RWPE1 (cell line): ENCODE data around the gene SEC16A.

ENCODE experiments used
- CTCF ChIA-PET: fragments of 350-600 bp; sonication (Branson Sonifier 250); formaldehyde crosslinking; extraction: SDS; loops from one replicate; lab custom pipeline; 2021; lab: Yijun Ruan, JAX
- POLR2A ChIA-PET: fragments of 400-600 bp; formaldehyde crosslinking; extraction: SDS; loops from one replicate; lab custom pipeline; 2020; ENCODE audit warnings: antibody characterized with exemption; ENCODE audit not compliant: low non-redundant PET; lab: Yijun Ruan, JAX
- DNase-seq: peaks from one replicate; pipeline ENCODE4 v3.0.0; 2012; ENCODE audit warnings: low spot score
- H3K27ac ChIP-seq: fragments of 450-650 bp; 2 replicates; pipeline ENCODE4 v1.5.1; 2017
- CTCF ChIP-seq: fragments of 450-650 bp; conservative IDR thresholded peaks from 2 replicates; pipeline ENCODE4 v1.5.1; 2017; ENCODE audit warnings: low read depth, mild to moderate bottlenecking

SEC16A gene

GRCh38 chr9:136443687-136444086 lies 39.2 kb downstream of the SEC16A start:
- POLR2A ChIA-PET = no interaction called here
- peak overlapping the region; percentile 77; the same call in 1 of the 2 replicates for H3K27ac ChIP-seq
- no peak for TF ChIP-seq CTCF
- CTCF ChIA-PET = no interaction called here
- DNase-seq = no peak

- no peak for TF ChIP-seq CTCF
- POLR2A ChIA-PET = no interaction called here
- peak overlapping the region; percentile 77 for H3K27ac ChIP-seq
- CTCF ChIA-PET = interaction anchor here (0.6 to 0.8 kb wide), 3 partner anchors 13 to 64 kb away, joined by 3 to 5 read pairs (median 3); no protein-coding TSS in a partner anchor
- DNase-seq = no peak
Measured at GRCh38 chr9:136443087-136443486, 39.8 kb downstream of the SEC16A start.

GRCh38 chr9:136442265-136442664 lies 40.6 kb downstream of the SEC16A start:
- CTCF ChIA-PET = interaction anchor here (0.7 to 0.8 kb wide), 3 partner anchors 18 to 230 kb away, joined by 3 read pairs; no protein-coding TSS in a partner anchor
- H3K27ac ChIP-seq = peak overlapping the region; percentile 77
- TF ChIP-seq CTCF = no peak
- no peak for DNase-seq
- POLR2A ChIA-PET = interaction anchor here (0.6 kb wide), 1 partner anchor 16 kb away, joined by 5 read pairs; no protein-coding TSS in a partner anchor

- DNase-seq = no peak
- TF ChIP-seq CTCF = no peak
- H3K27ac ChIP-seq = peak overlapping the region; percentile 77
- CTCF ChIA-PET = interaction anchor here (0.6 to 0.7 kb wide), 4 partner anchors 16 to 231 kb away, joined by 3 read pairs; no protein-coding TSS in a partner anchor
- POLR2A ChIA-PET = interaction anchor here (0.6 kb wide), 2 partner anchors 15 to 16 kb away, joined by 3 to 5 read pairs; no protein-coding TSS in a partner anchor
Measured at GRCh38 chr9:136441681-136442245, 41.1 kb downstream of the SEC16A start.

GRCh38 chr9:136441191-136441680 lies 41.6 kb downstream of the SEC16A start:
- peak overlapping the region; percentile 77 for H3K27ac ChIP-seq
- no peak for TF ChIP-seq CTCF
- DNase-seq = no peak
- ChIA-PET CTCF (interaction anchor here (0.6 to 1.4 kb wide), 5 partner anchors 15 to 231 kb away, joined by 3 to 4 read pairs (median 3); no protein-coding TSS in a partner anchor), POLR2A (interaction anchor here (0.6 kb wide), 2 partner anchors 16 kb away, joined by 3 read pairs; no protein-coding TSS in a partner anchor)

GRCh38 chr9:136439481-136440408 lies 43.1 kb downstream of the SEC16A start, which contains the start of gene INPP5E:
INPP5E (minus strand) TSS chr9:136439845; CDS start chr9:136439419, 426 bp downstream.
- DNase-seq = peak; percentile 96
- H3K27ac ChIP-seq = peak within 1 kb of the TSS; percentile 77
- ChIA-PET POLR2A (no interaction called here), CTCF (interaction anchor here (0.6 to 1.4 kb wide), 6 partner anchors 22 to 857 kb away, joined by 3 to 4 read pairs (median 4); partner anchors contain the start of gene DNLZ)
- TF ChIP-seq CTCF = peak; percentile 100
